ENCODE measurements around the gene TSPAN7.

The TSPAN7 gene

GRCh38 chrX:38596939-38597338 is 35.6 kb downstream of the TSPAN7 start:
- no peaks in the 10 kb centered on the region for H3K9me3 ChIP-seq (ENCODE audit: low read length)
- no peak overlapping the region for H3K9ac ChIP-seq (ENCODE audit: low read length)
- no peak overlapping the region for H3K27ac ChIP-seq (ENCODE audit: low read depth, low read length)
- H3K36me3 ChIP-seq (ENCODE audit: insufficient read depth, low read length), result no peaks in the 10 kb centered on the region
- no peaks in the 10 kb centered on the region for H3K4me1 ChIP-seq (ENCODE audit: insufficient read depth, low read length)
- H3K4me3 ChIP-seq (ENCODE audit: low read depth in 1 of 2, low read length in 2 of 2), result no peak overlapping the region
- H3K27me3 ChIP-seq (ENCODE audit: control insufficient read depth in 1 of 2, insufficient read depth in 2 of 2, low read length in 2 of 2), result no peaks in the 10 kb centered on the region

GRCh38 chrX:38599796-38600755 is 38.7 kb downstream of the TSPAN7 start:
- Histone ChIP-seq H3K27ac (ENCODE audit: low read depth, low read length) (no peak overlapping the region), H3K4me1 (ENCODE audit: insufficient read depth, low read length) (no peaks in the 10 kb centered on the region), H3K4me3 (ENCODE audit: low read depth in 1 of 2, low read length in 2 of 2) (no peak overlapping the region)

GRCh38 chrX:38601866-38602265 is 40.5 kb downstream of the TSPAN7 start:
- Histone ChIP-seq H3K9ac (ENCODE audit: low read length) (no peak overlapping the region), H3K27me3 (ENCODE audit: control insufficient read depth in 1 of 2, insufficient read depth in 2 of 2, low read length in 2 of 2) (peaks cover 0 to 1% of the 10 kb centered on the region in 2 donors), H3K4me1 (ENCODE audit: insufficient read depth, low read length) (no peaks in the 10 kb centered on the region), H3K27ac (ENCODE audit: low read depth, low read length) (no peak overlapping the region), H3K4me3 (ENCODE audit: low read depth in 1 of 2, low read length in 2 of 2) (no peak overlapping the region), H3K36me3 (ENCODE audit: insufficient read depth, low read length) (no peaks in the 10 kb centered on the region), H3K9me3 (ENCODE audit: low read length) (no peaks in the 10 kb centered on the region)

More at GRCh38 chrX:38599796-38600755, 38.7 kb downstream of the TSPAN7 start:
- H3K27me3 ChIP-seq (ENCODE audit: control insufficient read depth in 1 of 2, insufficient read depth in 2 of 2, low read length in 2 of 2), result no peaks in the 10 kb centered on the region
- no peak overlapping the region for H3K9ac ChIP-seq (ENCODE audit: low read length)
- no peaks in the 10 kb centered on the region for H3K36me3 ChIP-seq (ENCODE audit: insufficient read depth, low read length)
- no peaks in the 10 kb centered on the region for H3K9me3 ChIP-seq (ENCODE audit: low read length)

GRCh38 chrX:38606821-38607220 is 45.5 kb downstream of the TSPAN7 start:
- H3K36me3 ChIP-seq (ENCODE audit: insufficient read depth, low read length), result no peaks in the 10 kb centered on the region
- no peaks in the 10 kb centered on the region for H3K9me3 ChIP-seq (ENCODE audit: low read length)
- no peak overlapping the region for H3K4me3 ChIP-seq (ENCODE audit: low read depth in 1 of 2, low read length in 2 of 2)
- no peak overlapping the region for H3K9ac ChIP-seq (ENCODE audit: low read length)
- H3K27ac ChIP-seq (ENCODE audit: low read depth, low read length), result no peak overlapping the region
- no peaks in the 10 kb centered on the region for H3K4me1 ChIP-seq (ENCODE audit: insufficient read depth, low read length)
- peaks cover 0 to 5% of the 10 kb centered on the region in 2 donors for H3K27me3 ChIP-seq (ENCODE audit: control insufficient read depth in 1 of 2, insufficient read depth in 2 of 2, low read length in 2 of 2)

- Histone ChIP-seq H3K4me3 (ENCODE audit: low read depth in 1 of 2, low read length in 2 of 2) (no peak overlapping the region), H3K27ac (ENCODE audit: low read depth, low read length) (no peak overlapping the region), H3K9me3 (ENCODE audit: low read length) (no peaks in the 10 kb centered on the region), H3K4me1 (ENCODE audit: insufficient read depth, low read length) (no peaks in the 10 kb centered on the region), H3K36me3 (ENCODE audit: insufficient read depth, low read length) (no peaks in the 10 kb centered on the region), H3K27me3 (ENCODE audit: control insufficient read depth in 1 of 2, insufficient read depth in 2 of 2, low read length in 2 of 2) (peaks cover 0 to 5% of the 10 kb centered on the region in 2 donors), H3K9ac (ENCODE audit: low read length) (no peak overlapping the region)
These were observed 46.6 kb downstream of the TSPAN7 start for GRCh38 chrX:38607976-38608375.

DNA sequence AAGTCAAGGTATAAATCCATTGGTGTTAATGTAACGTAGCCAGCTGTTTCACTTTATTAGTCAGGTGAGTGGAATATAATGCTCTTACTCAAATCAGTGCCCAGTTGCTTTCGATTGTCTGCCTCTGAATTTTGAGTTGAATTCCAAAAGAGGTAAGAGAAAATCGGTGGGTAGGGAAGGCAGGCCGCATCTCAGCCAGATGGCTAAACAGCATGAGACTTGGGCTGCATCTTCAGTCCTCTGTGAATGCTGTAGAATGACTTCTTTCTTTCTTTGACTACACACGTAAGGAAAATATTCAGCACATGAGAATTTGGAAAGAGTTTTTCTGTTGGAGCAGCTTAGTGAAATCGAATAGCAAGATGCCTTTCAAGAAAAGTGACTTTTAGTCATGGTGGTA is 49.5 kb downstream of the TSPAN7 start:
- Histone ChIP-seq H3K4me1 (ENCODE audit: insufficient read depth, low read length) (no peaks in the 10 kb centered on the region), H3K36me3 (ENCODE audit: insufficient read depth, low read length) (no peaks in the 10 kb centered on the region), H3K27ac (ENCODE audit: low read depth, low read length) (no peak overlapping the region), H3K9me3 (ENCODE audit: low read length) (no peaks in the 10 kb centered on the region), H3K9ac (ENCODE audit: low read length) (no peak overlapping the region), H3K27me3 (ENCODE audit: control insufficient read depth in 1 of 2, insufficient read depth in 2 of 2, low read length in 2 of 2) (peaks cover 5% of the 10 kb centered on the region in 2 donors), H3K4me3 (ENCODE audit: low read depth in 1 of 2, low read length in 2 of 2) (no peak overlapping the region)

DNA sequence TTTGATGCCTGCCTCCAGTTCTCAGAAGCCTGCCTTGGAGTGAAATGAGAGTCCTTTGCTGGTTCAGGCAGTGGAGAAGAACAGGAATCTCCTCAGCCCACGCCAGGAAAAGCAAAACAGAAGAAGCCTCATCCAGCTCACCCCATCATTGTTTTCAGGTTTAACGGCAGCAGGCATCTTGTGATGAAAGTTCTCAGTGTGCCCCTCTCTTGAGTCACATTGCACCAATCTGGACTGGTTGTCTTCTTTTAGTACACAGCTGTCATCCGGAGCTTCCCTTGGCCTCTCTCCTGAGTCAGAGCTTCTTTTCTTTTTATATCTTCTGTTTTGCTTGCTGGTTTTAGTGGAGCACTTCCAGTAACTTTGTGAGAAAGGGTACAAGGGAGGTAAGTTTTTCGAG is 50.9 kb downstream of the TSPAN7 start:
- H3K4me3 ChIP-seq (ENCODE audit: low read depth in 1 of 2, low read length in 2 of 2), result no peak overlapping the region
- peaks cover 0 to 5% of the 10 kb centered on the region in 2 donors for H3K27me3 ChIP-seq (ENCODE audit: control insufficient read depth in 1 of 2, insufficient read depth in 2 of 2, low read length in 2 of 2)
- H3K27ac ChIP-seq (ENCODE audit: low read depth, low read length), result no peak overlapping the region
- no peak overlapping the region for H3K9ac ChIP-seq (ENCODE audit: low read length)
- H3K9me3 ChIP-seq (ENCODE audit: low read length), result no peaks in the 10 kb centered on the region
- H3K4me1 ChIP-seq (ENCODE audit: insufficient read depth, low read length), result no peaks in the 10 kb centered on the region
- H3K36me3 ChIP-seq (ENCODE audit: insufficient read depth, low read length), result no peaks in the 10 kb centered on the region

GRCh38 chrX:38614485-38614884 is 53.1 kb downstream of the TSPAN7 start:
- no peak overlapping the region for H3K4me3 ChIP-seq (ENCODE audit: low read depth in 1 of 2, low read length in 2 of 2)
- no peaks in the 10 kb centered on the region for H3K36me3 ChIP-seq (ENCODE audit: insufficient read depth, low read length)
- no peaks in the 10 kb centered on the region for H3K9me3 ChIP-seq (ENCODE audit: low read length)
- no peaks in the 10 kb centered on the region for H3K4me1 ChIP-seq (ENCODE audit: insufficient read depth, low read length)
- peaks cover 0 to 5% of the 10 kb centered on the region in 2 donors for H3K27me3 ChIP-seq (ENCODE audit: control insufficient read depth in 1 of 2, insufficient read depth in 2 of 2, low read length in 2 of 2)
- H3K27ac ChIP-seq (ENCODE audit: low read depth, low read length), result no peak overlapping the region
- no peak overlapping the region for H3K9ac ChIP-seq (ENCODE audit: low read length)

DNA sequence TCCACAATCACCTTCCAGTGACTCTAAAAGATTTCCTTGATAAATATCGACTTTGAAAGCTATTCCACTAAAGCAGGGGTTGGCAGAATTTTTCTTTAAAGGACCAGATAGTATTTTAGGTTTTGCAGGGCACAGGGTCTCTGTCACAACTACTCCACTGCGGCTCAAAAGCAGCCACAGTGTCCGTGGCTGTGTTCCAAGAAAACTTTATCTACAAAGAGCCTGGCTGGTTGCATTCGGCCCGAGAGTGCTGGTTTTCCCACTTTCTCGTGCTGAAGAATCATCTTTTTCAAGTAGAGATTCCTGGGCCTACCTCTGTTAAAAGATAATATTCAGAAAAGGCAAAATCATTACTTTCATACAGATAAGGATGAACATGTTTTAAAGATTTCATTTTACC is 55.6 kb downstream of the TSPAN7 start:
- Histone ChIP-seq H3K27me3 (ENCODE audit: control insufficient read depth in 1 of 2, insufficient read depth in 2 of 2, low read length in 2 of 2) (peaks cover 0 to 5% of the 10 kb centered on the region in 2 donors), H3K9ac (ENCODE audit: low read length) (no peak overlapping the region), H3K9me3 (ENCODE audit: low read length) (no peaks in the 10 kb centered on the region), H3K4me1 (ENCODE audit: insufficient read depth, low read length) (no peaks in the 10 kb centered on the region), H3K27ac (ENCODE audit: low read depth, low read length) (no peak overlapping the region), H3K4me3 (ENCODE audit: low read depth in 1 of 2, low read length in 2 of 2) (no peak overlapping the region), H3K36me3 (ENCODE audit: insufficient read depth, low read length) (no peaks in the 10 kb centered on the region)

- H3K9ac ChIP-seq (ENCODE audit: low read length), result no peak overlapping the region
- no peaks in the 10 kb centered on the region for H3K4me1 ChIP-seq (ENCODE audit: insufficient read depth, low read length)
- no peak overlapping the region for H3K4me3 ChIP-seq (ENCODE audit: low read depth in 1 of 2, low read length in 2 of 2)
- H3K27ac ChIP-seq (ENCODE audit: low read depth, low read length), result no peak overlapping the region
- H3K9me3 ChIP-seq (ENCODE audit: low read length), result no peaks in the 10 kb centered on the region
- H3K27me3 ChIP-seq (ENCODE audit: control insufficient read depth in 1 of 2, insufficient read depth in 2 of 2, low read length in 2 of 2), result peaks cover 0 to 5% of the 10 kb centered on the region in 2 donors
- no peaks in the 10 kb centered on the region for H3K36me3 ChIP-seq (ENCODE audit: insufficient read depth, low read length)
These were observed 56.8 kb downstream of the TSPAN7 start for GRCh38 chrX:38618180-38618579.

GRCh38 chrX:38620623-38621022 is 59.3 kb downstream of the TSPAN7 start:
- Histone ChIP-seq H3K27ac (ENCODE audit: low read depth, low read length) (no peak overlapping the region), H3K4me1 (ENCODE audit: insufficient read depth, low read length) (no peaks in the 10 kb centered on the region), H3K36me3 (ENCODE audit: insufficient read depth, low read length) (no peaks in the 10 kb centered on the region), H3K9me3 (ENCODE audit: low read length) (no peaks in the 10 kb centered on the region), H3K9ac (ENCODE audit: low read length) (no peak overlapping the region), H3K4me3 (ENCODE audit: low read depth in 1 of 2, low read length in 2 of 2) (no peak overlapping the region), H3K27me3 (ENCODE audit: control insufficient read depth in 1 of 2, insufficient read depth in 2 of 2, low read length in 2 of 2) (no peaks in the 10 kb centered on the region)

DNA sequence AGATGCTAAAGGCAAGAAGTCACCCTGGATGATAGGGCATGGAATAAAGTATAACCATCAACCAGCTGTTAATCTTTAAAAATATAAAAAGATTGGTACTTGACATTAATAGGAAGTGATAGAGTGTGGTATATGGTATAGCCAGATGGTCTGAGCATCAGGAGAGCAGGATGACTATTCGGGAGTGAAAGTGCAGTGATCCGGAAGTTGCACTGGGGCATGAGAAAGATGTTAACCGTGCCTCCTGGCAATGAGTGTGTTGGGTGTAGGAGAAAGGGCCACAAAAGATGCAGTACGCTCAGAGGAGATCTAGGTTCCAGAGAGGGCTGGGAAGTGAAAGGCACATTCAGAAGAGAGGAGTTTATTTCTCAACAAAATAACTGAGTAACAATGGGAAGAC is 65.0 kb downstream of the TSPAN7 start:
- Histone ChIP-seq H3K9me3 (ENCODE audit: low read length) (no peaks in the 10 kb centered on the region), H3K36me3 (ENCODE audit: insufficient read depth, low read length) (no peaks in the 10 kb centered on the region), H3K4me1 (ENCODE audit: insufficient read depth, low read length) (no peaks in the 10 kb centered on the region), H3K27me3 (ENCODE audit: control insufficient read depth in 1 of 2, insufficient read depth in 2 of 2, low read length in 2 of 2) (no peaks in the 10 kb centered on the region), H3K27ac (ENCODE audit: low read depth, low read length) (no peak overlapping the region), H3K4me3 (ENCODE audit: low read depth in 1 of 2, low read length in 2 of 2) (no peak overlapping the region), H3K9ac (ENCODE audit: low read length) (no peak overlapping the region)

Measured in muscle layer of colon (tissue), 2 donors.